Sigmoid colon (tissue), 7 donors: ENCODE measurements around the gene DCTN3. TPM values are rescaled to one million over a fixed set of nuclear protein-coding genes. Genes with fewer than 3 reads are reported as not detected.
A peak's percentile ranks its signal among the peaks of the same experiment; 100 is the strongest.

ENCODE experiments used
- DNase-seq: peaks from one replicate; pipeline ENCODE4 v3.0.0-alpha.2; 2019
- H3K27ac ChIP-seq, 4 donors: fragments of 200-600 bp; sonication (generic); one replicate each; pipeline ENCODE4 v1.5.1; 2016 to 2019; ENCODE audit warnings: mild to moderate bottlenecking in 1 of 4
- H3K27me3 ChIP-seq, 3 donors: fragments of 200-600 bp; sonication (generic); one replicate each; pipeline ENCODE4 v1.5.1; 2019; ENCODE audit warnings: mild to moderate bottlenecking in 1 of 3
- H3K36me3 ChIP-seq, 4 donors: fragments of 200-600 bp; sonication (generic); one replicate each; pipeline ENCODE4 v1.5.1; 2016 to 2019
- H3K4me1 ChIP-seq, 4 donors: fragments of 200-600 bp; sonication (generic); one replicate each; pipeline ENCODE4 v1.5.1; 2017 to 2019
- H3K4me3 ChIP-seq, 4 donors: fragments of 200-600 bp; sonication (generic); one replicate each; pipeline ENCODE4 v1.5.1; 2017 to 2019; ENCODE audit warnings: mild to moderate bottlenecking in 2 of 4, moderate library complexity in 1 of 4
- H3K9me3 ChIP-seq, 4 donors: fragments of 200-600 bp in 3 of 4; sonication (generic) in 3 of 4; one replicate each; pipeline versions ENCODE4 v1.5.1 to v1.6.1; 2013 to 2019
- EP300 ChIP-seq, 4 donors: sonication (generic); formaldehyde crosslinking; IDR thresholded peaks; one replicate each; pipeline ENCODE4 v1.6.1; 2017; ENCODE audit warnings: antibody characterized with exemption in 4 of 4
- POLR2A ChIP-seq, 2 donors: fragments of 450-650 bp; IDR thresholded peaks; one replicate each; pipeline ENCODE4 v1.6.1; 2016; ENCODE audit warnings: antibody characterized with exemption in 2 of 2, mild to moderate bottlenecking in 2 of 2, moderate library complexity in 2 of 2
- POLR2AphosphoS5 ChIP-seq, 4 donors: sonication (generic); formaldehyde crosslinking; IDR thresholded peaks; one replicate each; pipeline ENCODE4 v1.6.1; 2017; ENCODE audit warnings: antibody characterized with exemption in 4 of 4
- WGBS, 2 donors: extraction: QIAGEN DNeasy Blood & Tissue Kit; methylation state at CpG; one replicate each; pipeline ENCODE4 v1.1.7; 2013; 5-methylcytosine and 5-hydroxymethylcytosine counted together
- intact Hi-C: fragments of 100-400 bp; cut with DNase I; formaldehyde crosslinking; loops from one replicate; pipeline ENCODE4 v1.15.1; 2023
- polyA plus RNA-seq, 3 donors: library from polyadenylated mRNA; stranded (reverse); fragments of 200-250 nt; gene quantifications; one replicate each; pipeline ENCODE4 v1.2.3, GENCODE V29; 2013
- total RNA-seq, 4 donors: library from RNA; depleted of rRNA; stranded (reverse); fragments of >200 nt; gene quantifications; one replicate each; pipeline ENCODE4 v1.1.0, GENCODE V29; 2016
- TF ChIP-seq, protein P1 (sequence below), 4 experiments: fragments of 450-650 bp in 3 of 4; fragments of 200-600 bp in 1 of 4; IDR thresholded peaks; one replicate each; pipeline ENCODE4 v1.5.1; 2016 to 2019; ENCODE audit warnings: antibody characterized with exemption in 4 of 4, mild to moderate bottlenecking in 3 of 4, moderate library complexity in 2 of 4
- donor health status: healthy with polysubstance abuse.
- donor health status: Bipolar disorder and iron deficiency.
- donor health status: healthy.

The DCTN3 gene
- total and polyA plus RNA-seq, 7 donors = 59.6 to 122 (median 90.7) TPM

DNA sequence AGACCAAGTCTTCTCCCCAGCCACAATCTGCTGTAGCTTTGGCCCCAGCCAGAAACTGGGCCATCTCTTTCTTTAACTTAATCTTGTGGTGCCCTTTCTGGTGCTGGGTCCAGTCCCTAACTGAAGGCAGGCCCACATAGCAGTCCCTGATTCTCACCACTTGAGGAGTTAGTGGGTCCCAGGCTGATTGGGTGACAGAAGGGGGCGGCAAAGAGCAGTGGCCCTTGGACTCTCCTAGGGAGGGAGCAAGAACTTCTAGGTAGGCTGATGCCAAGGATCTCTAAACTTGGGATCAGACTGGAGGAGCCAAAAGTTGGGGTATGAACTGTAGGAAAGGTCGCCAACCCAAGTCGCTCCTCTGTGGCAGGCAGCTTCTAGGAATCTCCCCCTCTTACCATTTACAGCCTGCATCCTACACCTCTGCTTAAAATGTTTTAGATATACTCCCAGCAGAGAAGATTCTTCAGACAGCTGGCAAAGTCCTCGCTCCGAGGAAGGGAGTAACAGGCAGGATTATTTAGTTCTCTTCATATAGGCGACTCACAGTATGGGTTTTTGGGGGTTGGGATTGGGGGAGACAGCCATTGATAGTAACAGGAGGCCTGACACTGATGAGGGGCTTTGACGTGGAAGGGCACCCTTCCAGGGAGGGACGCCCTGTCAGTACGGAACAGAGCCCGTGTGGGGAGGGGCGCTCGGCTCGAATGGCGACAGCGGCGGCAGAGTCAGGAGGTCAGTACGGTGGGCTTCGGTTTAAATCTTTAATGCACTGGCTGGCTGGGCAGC lies 44.2 kb upstream of the DCTN3 start:
- peaks cover 0 to 25% (median 19%) of the 10 kb centered on the region in 4 donors for H3K4me1 ChIP-seq
- peak in 3 of 4 donors; percentile 5 to 39 (median 27) for TF ChIP-seq POLR2AphosphoS5 (IDR thresholded peaks at IDR 0.05)
- TF ChIP-seq, protein P1, sequence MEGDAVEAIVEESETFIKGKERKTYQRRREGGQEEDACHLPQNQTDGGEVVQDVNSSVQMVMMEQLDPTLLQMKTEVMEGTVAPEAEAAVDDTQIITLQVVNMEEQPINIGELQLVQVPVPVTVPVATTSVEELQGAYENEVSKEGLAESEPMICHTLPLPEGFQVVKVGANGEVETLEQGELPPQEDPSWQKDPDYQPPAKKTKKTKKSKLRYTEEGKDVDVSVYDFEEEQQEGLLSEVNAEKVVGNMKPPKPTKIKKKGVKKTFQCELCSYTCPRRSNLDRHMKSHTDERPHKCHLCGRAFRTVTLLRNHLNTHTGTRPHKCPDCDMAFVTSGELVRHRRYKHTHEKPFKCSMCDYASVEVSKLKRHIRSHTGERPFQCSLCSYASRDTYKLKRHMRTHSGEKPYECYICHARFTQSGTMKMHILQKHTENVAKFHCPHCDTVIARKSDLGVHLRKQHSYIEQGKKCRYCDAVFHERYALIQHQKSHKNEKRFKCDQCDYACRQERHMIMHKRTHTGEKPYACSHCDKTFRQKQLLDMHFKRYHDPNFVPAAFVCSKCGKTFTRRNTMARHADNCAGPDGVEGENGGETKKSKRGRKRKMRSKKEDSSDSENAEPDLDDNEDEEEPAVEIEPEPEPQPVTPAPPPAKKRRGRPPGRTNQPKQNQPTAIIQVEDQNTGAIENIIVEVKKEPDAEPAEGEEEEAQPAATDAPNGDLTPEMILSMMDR (IDR thresholded peaks at IDR 0.05) = peak; percentile 58 to 92 (median 77)
- TF ChIP-seq EP300 (IDR thresholded peaks at IDR 0.05) = no peak
- no peak for TF ChIP-seq POLR2A (IDR thresholded peaks at IDR 0.05)
- no peaks in the 10 kb centered on the region for H3K9me3 ChIP-seq
- H3K36me3 ChIP-seq = peaks cover 0 to 38% (median 9%) of the 10 kb centered on the region in 4 donors
- peak overlapping the region; percentile 72 to 81 (median 78) for H3K4me3 ChIP-seq
- intact Hi-C loops = loop anchor here (2.0 to 10.0 kb wide), 4 partner anchors 36 to 1080 kb away; partner anchors contain the start of genes DNAJB5, GBA2, RGP1 and RPP25L
- DNase-seq = peak; percentile 90
- 7 to 13% methylated on average over 18 of the region's 18 CpGs for WGBS, 2 donors
- H3K27ac ChIP-seq = peak overlapping the region; percentile 96 to 100 (median 100)
- no peaks in the 10 kb centered on the region for H3K27me3 ChIP-seq

DNA sequence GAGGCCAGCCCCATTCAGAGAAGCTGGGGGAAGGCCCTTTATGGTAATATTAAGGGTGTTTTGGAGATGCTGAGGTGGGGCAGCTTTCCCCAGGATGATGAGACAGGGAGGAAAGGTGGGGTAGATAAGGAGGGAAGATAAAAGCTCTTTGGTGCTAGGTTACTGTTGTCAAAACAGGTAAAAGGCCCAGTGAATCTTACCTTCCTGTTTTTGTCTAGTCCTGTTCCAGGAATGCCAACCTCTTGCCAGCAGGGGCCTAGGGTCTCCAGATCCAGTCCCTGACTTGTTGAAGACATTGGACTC lies 43.0 kb upstream of the DCTN3 start:
- Histone ChIP-seq H3K36me3 (peaks cover 0 to 39% (median 9%) of the 10 kb centered on the region in 4 donors), H3K4me3 (no peak overlapping the region), H3K27ac (no peak overlapping the region), H3K4me1 (peaks cover 0 to 25% (median 19%) of the 10 kb centered on the region in 4 donors), H3K9me3 (no peaks in the 10 kb centered on the region), H3K27me3 (no peaks in the 10 kb centered on the region)
- intact Hi-C loops = loop anchor here (10.0 kb wide), 1 partner anchor 1082 kb away; the partner anchor contains the start of genes GBA2 and RGP1
- TF ChIP-seq EP300 (IDR thresholded peaks at IDR 0.05) (no peak), POLR2A (IDR thresholded peaks at IDR 0.05) (no peak), POLR2AphosphoS5 (IDR thresholded peaks at IDR 0.05) (no peak)
- TF ChIP-seq, protein P1 (IDR thresholded peaks at IDR 0.05) = no peak
- DNase-seq = no peak

DNA sequence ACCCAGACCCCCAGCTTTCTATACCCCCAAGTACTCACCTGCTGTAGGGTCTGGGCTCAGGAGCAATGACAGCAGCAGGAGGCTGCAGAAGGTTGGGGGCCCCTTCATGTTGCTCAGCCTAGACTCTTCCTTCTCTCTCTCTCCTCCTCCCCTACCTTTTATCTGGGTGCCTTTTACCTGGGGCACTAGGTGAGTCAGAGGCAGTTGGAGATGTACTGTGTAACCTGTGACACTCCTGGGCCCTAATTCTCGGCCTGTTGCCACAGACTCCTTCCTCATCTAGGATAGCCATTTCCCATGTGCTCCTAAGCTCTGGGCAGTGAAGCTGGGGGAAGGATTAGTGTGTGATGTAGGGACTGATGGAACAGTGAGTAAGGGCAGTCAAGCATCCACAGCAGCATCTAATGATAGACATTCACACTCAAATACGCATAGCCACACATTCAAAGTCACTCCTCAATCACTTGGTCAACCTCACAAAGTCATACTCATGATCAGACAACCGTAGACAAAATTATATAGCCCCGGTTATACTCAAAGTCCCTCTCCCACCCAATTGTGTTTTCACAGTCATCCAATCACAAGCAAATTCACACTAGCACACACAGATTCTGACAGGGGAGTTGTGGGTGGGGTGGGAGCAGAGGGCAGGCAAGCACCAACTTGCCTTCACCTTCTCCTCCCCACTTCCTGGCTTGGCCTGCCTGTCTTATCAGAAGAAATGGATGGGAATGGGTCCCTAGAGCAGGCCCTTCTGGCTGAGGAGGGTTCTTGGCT lies 42.4 kb upstream of the DCTN3 start, which contains the start of gene CCL27:
CCL27 (minus strand) TSS at position 132 of the 777 bp plus-strand sequence; CDS start at position 108, 24 bp downstream.
- intact Hi-C loops = loop anchor here (10.0 kb wide), 1 partner anchor 1082 kb away; the partner anchor contains the start of genes GBA2 and RGP1
- no peak for DNase-seq
- Histone ChIP-seq H3K9me3 (no peaks in the 10 kb centered on the region), H3K27me3 (no peaks in the 10 kb centered on the region), H3K36me3 (peaks cover 0 to 44% (median 9%) of the 10 kb centered on the region in 4 donors), H3K4me3 (no peak within 1 kb of the TSS), H3K4me1 (peaks cover 0 to 25% (median 19%) of the 10 kb centered on the region in 4 donors), H3K27ac (no peak within 1 kb of the TSS)
- no peak for TF ChIP-seq POLR2A (IDR thresholded peaks at IDR 0.05)
- no peak for TF ChIP-seq POLR2AphosphoS5 (IDR thresholded peaks at IDR 0.05)
- no peak for TF ChIP-seq EP300 (IDR thresholded peaks at IDR 0.05)
- TF ChIP-seq, protein P1 (IDR thresholded peaks at IDR 0.05) = no peak
- 92% methylated on average over 4 of the region's 4 CpGs for WGBS, 2 donors

DNA sequence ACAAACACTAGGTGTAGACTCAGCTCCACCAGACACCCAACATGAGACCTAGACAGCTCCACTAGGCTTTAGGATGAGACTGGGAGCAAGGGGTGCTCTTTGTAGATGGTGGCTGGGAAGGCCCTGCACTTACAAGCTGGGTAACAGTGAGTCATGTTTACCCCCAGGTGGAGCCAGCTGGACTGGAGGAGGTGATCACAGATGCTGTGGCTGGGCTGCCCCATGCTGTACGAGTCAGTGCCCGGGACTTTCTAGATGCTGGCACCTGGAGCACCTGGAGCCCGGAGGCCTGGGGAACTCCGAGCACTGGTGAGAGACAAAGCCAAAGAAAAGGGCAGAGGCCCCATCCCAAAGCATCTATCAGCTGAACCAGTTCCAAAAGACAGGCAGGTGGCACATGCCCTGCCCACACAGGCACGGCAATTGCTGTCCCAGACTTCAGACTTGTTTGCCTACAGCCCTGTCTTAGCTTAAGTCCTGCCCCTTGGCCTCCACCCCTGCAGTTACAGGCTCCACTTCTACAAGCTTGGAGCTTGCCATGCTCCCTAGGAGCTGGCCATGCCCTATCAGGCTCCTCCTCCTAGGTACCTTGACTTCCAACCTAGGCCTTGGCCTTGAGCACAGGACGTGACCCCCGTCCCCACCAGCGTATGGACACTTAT lies 39.4 kb upstream of the DCTN3 start:
- Histone ChIP-seq H3K36me3 (peaks cover 0 to 50% (median 13%) of the 10 kb centered on the region in 4 donors), H3K27ac (no peak overlapping the region), H3K4me3 (no peak overlapping the region), H3K9me3 (no peaks in the 10 kb centered on the region), H3K27me3 (no peaks in the 10 kb centered on the region), H3K4me1 (peaks cover 0 to 28% (median 17%) of the 10 kb centered on the region in 4 donors)
- TF ChIP-seq EP300 (IDR thresholded peaks at IDR 0.05) (no peak), POLR2A (IDR thresholded peaks at IDR 0.05) (no peak), POLR2AphosphoS5 (IDR thresholded peaks at IDR 0.05) (no peak)
- TF ChIP-seq, protein P1 (IDR thresholded peaks at IDR 0.05) = no peak
- intact Hi-C loops = loop anchor here (10.0 kb wide), 1 partner anchor 1085 kb away; the partner anchor contains the start of genes GBA2 and RGP1
- DNase-seq = no peak
- WGBS, 2 donors = 24 to 79% methylated on average over 8 of the region's 8 CpGs
